ENCODE measurements around the gene DAB2IP.

DNA sequence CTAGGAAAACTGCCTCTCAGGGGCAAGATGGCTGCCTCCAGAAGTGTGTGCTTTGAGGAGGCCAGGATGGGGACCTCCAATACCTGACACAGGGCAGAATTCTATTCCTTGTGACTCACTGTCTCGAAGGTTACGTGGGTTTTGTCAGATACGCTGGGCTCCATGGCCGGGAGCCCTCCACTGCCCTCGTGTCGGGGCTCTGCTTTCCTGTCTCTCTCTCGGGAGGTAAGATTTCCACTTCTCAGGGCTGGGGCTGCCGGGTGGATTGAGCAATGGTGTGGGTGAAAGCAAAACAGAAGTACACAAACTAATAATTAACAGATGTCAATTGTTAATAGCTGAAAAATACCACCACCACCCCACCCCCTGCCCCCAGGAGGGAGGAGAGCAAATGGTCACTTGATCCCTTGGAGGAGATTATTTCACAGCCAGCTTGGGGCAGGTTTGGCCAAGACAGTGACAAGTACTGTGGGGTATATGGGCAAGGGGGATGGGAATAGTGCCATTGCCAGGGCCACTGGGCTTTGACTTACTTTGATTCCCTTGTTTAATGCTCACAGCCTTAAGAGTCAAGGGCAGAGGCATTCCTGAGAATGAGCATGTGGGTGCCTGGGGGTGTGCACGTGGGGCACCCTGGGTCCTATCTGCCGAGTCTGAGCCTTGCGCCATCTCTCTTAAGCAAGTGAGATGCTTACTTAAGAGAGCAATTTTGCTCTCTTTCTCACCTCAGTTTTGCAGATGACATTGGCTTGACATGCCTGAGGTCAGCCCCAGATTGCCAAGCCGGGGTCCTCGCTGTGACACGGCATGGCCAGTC lies 28.8 kb upstream of the DAB2IP start:
- TF ChIP-seq, protein P1, sequence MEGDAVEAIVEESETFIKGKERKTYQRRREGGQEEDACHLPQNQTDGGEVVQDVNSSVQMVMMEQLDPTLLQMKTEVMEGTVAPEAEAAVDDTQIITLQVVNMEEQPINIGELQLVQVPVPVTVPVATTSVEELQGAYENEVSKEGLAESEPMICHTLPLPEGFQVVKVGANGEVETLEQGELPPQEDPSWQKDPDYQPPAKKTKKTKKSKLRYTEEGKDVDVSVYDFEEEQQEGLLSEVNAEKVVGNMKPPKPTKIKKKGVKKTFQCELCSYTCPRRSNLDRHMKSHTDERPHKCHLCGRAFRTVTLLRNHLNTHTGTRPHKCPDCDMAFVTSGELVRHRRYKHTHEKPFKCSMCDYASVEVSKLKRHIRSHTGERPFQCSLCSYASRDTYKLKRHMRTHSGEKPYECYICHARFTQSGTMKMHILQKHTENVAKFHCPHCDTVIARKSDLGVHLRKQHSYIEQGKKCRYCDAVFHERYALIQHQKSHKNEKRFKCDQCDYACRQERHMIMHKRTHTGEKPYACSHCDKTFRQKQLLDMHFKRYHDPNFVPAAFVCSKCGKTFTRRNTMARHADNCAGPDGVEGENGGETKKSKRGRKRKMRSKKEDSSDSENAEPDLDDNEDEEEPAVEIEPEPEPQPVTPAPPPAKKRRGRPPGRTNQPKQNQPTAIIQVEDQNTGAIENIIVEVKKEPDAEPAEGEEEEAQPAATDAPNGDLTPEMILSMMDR (conservative IDR thresholded peaks at IDR 0.05; ENCODE audit: low read length): no peak
- no peak for TF ChIP-seq EZH2phosphoT487 (IDR thresholded peaks at IDR 0.05; ENCODE audit: borderline replicate concordance)
